GM23338 (cell line): ENCODE results near the gene DDIAS. TPM values are rescaled to one million over a fixed set of nuclear protein-coding genes. Genes with fewer than 3 reads are reported as not detected.

Source experiments
- POLR2AphosphoS5 ChIP-seq: IDR thresholded peaks from 2 replicates; pipeline ENCODE4 v1.6.1; 2016; ENCODE audit warnings: antibody characterized with exemption, low read depth
- ZNF331 ChIP-seq: fragments of 250-450 bp; sonication (Bioruptor Pico); IDR thresholded peaks from 2 replicates; pipeline ENCODE4 v1.5.0; 2020; ENCODE audit warnings: low read depth, mild to moderate bottlenecking, moderate library complexity
- polyA plus RNA-seq: library from polyadenylated mRNA; unstranded; fragments of >200 nt; fragmentation: Nextera tagmentation; extraction: Ambion mirVana; gene quantifications from 2 replicates; pipeline ENCODE4 v1.2.1, GENCODE V29; 2016
- total RNA-seq: library from RNA; depleted of rRNA; stranded (reverse); fragments of >200 nt; shearing (Covaris generic); gene quantifications from 2 replicates; pipeline ENCODE4 v1.2.3, GENCODE V29; 2014
- TF ChIP-seq, protein P1 (sequence below): fragments of 250-450 bp; sonication (Bioruptor Pico); IDR thresholded peaks from 2 replicates; pipeline ENCODE4 v1.5.0; 2020; ENCODE audit warnings: mild to moderate bottlenecking, moderate library complexity
- TF ChIP-seq, protein P2 (sequence below), 2 experiments: fragments of 200-600 bp in 1 of 2; sonication (generic) in 1 of 2; conservative IDR thresholded peaks; 2 replicates each; pipeline versions ENCODE4 v1.5.1 to v1.6.1; 2016 to 2017; ENCODE audit warnings: antibody characterized with exemption in 2 of 2, low read depth in 2 of 2, mild to moderate bottlenecking in 2 of 2, moderate library complexity in 1 of 2
- TF ChIP-seq, protein P3 (sequence below): IDR thresholded peaks from one replicate; pipeline ENCODE4 v1.6.1; 2018; ENCODE audit warnings: antibody characterized with exemption; ENCODE audit not compliant: unreplicated experiment
- TF ChIP-seq, protein P4 (sequence below): IDR thresholded peaks from 2 replicates; pipeline ENCODE4 v1.6.1; 2016; ENCODE audit warnings: antibody characterized with exemption

The DDIAS gene
- total and polyA plus RNA-seq, 2 experiments from 2014 or later: 19.5 to 53.0 TPM

DNA sequence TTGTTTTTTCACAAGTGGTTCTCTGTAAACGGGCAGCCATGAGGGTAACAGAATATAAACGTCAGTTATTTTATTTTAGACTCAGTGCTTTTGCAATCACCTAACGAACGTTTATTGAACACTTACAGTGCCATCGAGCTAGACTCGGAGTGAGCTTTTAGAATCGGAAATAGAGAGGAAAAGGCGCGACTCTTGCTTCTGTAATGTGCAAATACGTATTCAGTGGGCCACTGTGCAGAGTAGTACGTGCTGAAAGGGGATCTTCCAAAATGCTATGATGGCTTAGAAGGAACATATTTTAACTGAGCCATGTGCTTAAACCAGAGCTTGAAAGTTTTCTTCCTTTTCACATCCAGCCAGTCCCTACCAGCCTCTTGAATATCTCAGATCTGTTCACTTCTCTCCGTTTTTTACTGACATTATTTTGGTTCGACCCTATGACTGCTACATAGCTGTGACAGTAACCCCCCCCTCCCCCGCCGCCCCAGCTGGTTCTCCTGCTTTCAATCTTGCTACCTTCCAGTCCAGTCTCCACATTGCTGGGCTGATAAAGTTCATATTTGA is 468 bp downstream of the DDIAS start (continued):
- TF ChIP-seq, protein P1, sequence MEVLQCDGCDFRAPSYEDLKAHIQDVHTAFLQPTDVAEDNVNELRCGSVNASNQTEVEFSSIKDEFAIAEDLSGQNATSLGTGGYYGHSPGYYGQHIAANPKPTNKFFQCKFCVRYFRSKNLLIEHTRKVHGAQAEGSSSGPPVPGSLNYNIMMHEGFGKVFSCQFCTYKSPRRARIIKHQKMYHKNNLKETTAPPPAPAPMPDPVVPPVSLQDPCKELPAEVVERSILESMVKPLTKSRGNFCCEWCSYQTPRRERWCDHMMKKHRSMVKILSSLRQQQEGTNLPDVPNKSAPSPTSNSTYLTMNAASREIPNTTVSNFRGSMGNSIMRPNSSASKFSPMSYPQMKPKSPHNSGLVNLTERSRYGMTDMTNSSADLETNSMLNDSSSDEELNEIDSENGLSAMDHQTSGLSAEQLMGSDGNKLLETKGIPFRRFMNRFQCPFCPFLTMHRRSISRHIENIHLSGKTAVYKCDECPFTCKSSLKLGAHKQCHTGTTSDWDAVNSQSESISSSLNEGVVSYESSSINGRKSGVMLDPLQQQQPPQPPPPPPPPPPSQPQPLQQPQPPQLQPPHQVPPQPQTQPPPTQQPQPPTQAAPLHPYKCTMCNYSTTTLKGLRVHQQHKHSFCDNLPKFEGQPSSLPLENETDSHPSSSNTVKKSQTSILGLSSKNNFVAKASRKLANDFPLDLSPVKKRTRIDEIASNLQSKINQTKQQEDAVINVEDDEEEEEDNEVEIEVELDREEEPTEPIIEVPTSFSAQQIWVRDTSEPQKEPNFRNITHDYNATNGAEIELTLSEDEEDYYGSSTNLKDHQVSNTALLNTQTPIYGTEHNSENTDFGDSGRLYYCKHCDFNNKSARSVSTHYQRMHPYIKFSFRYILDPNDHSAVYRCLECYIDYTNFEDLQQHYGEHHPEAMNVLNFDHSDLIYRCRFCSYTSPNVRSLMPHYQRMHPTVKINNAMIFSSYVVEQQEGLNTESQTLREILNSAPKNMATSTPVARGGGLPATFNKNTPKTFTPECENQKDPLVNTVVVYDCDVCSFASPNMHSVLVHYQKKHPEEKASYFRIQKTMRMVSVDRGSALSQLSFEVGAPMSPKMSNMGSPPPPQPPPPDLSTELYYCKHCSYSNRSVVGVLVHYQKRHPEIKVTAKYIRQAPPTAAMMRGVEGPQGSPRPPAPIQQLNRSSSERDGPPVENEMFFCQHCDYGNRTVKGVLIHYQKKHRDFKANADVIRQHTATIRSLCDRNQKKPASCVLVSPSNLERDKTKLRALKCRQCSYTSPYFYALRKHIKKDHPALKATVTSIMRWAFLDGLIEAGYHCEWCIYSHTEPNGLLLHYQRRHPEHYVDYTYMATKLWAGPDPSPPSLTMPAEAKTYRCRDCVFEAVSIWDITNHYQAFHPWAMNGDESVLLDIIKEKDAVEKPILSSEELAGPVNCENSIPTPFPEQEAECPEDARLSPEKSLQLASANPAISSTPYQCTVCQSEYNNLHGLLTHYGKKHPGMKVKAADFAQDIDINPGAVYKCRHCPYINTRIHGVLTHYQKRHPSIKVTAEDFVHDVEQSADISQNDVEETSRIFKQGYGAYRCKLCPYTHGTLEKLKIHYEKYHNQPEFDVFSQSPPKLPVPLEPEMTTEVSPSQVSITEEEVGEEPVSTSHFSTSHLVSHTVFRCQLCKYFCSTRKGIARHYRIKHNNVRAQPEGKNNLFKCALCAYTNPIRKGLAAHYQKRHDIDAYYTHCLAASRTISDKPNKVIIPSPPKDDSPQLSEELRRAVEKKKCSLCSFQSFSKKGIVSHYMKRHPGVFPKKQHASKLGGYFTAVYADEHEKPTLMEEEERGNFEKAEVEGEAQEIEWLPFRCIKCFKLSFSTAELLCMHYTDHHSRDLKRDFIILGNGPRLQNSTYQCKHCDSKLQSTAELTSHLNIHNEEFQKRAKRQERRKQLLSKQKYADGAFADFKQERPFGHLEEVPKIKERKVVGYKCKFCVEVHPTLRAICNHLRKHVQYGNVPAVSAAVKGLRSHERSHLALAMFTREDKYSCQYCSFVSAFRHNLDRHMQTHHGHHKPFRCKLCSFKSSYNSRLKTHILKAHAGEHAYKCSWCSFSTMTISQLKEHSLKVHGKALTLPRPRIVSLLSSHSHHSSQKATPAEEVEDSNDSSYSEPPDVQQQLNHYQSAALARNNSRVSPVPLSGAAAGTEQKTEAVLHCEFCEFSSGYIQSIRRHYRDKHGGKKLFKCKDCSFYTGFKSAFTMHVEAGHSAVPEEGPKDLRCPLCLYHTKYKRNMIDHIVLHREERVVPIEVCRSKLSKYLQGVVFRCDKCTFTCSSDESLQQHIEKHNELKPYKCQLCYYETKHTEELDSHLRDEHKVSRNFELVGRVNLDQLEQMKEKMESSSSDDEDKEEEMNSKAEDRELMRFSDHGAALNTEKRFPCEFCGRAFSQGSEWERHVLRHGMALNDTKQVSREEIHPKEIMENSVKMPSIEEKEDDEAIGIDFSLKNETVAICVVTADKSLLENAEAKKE (CRISPR knock-in tag): no peak
- TF ChIP-seq, protein P2, sequence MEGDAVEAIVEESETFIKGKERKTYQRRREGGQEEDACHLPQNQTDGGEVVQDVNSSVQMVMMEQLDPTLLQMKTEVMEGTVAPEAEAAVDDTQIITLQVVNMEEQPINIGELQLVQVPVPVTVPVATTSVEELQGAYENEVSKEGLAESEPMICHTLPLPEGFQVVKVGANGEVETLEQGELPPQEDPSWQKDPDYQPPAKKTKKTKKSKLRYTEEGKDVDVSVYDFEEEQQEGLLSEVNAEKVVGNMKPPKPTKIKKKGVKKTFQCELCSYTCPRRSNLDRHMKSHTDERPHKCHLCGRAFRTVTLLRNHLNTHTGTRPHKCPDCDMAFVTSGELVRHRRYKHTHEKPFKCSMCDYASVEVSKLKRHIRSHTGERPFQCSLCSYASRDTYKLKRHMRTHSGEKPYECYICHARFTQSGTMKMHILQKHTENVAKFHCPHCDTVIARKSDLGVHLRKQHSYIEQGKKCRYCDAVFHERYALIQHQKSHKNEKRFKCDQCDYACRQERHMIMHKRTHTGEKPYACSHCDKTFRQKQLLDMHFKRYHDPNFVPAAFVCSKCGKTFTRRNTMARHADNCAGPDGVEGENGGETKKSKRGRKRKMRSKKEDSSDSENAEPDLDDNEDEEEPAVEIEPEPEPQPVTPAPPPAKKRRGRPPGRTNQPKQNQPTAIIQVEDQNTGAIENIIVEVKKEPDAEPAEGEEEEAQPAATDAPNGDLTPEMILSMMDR (conservative IDR thresholded peaks at IDR 0.05; ENCODE audit: low read depth in 2 of 2): no peak
- TF ChIP-seq ZNF331 (CRISPR knock-in tag): no peak
- TF ChIP-seq, protein P3, sequence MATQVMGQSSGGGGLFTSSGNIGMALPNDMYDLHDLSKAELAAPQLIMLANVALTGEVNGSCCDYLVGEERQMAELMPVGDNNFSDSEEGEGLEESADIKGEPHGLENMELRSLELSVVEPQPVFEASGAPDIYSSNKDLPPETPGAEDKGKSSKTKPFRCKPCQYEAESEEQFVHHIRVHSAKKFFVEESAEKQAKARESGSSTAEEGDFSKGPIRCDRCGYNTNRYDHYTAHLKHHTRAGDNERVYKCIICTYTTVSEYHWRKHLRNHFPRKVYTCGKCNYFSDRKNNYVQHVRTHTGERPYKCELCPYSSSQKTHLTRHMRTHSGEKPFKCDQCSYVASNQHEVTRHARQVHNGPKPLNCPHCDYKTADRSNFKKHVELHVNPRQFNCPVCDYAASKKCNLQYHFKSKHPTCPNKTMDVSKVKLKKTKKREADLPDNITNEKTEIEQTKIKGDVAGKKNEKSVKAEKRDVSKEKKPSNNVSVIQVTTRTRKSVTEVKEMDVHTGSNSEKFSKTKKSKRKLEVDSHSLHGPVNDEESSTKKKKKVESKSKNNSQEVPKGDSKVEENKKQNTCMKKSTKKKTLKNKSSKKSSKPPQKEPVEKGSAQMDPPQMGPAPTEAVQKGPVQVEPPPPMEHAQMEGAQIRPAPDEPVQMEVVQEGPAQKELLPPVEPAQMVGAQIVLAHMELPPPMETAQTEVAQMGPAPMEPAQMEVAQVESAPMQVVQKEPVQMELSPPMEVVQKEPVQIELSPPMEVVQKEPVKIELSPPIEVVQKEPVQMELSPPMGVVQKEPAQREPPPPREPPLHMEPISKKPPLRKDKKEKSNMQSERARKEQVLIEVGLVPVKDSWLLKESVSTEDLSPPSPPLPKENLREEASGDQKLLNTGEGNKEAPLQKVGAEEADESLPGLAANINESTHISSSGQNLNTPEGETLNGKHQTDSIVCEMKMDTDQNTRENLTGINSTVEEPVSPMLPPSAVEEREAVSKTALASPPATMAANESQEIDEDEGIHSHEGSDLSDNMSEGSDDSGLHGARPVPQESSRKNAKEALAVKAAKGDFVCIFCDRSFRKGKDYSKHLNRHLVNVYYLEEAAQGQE: no peak
- TF ChIP-seq, protein P4, sequence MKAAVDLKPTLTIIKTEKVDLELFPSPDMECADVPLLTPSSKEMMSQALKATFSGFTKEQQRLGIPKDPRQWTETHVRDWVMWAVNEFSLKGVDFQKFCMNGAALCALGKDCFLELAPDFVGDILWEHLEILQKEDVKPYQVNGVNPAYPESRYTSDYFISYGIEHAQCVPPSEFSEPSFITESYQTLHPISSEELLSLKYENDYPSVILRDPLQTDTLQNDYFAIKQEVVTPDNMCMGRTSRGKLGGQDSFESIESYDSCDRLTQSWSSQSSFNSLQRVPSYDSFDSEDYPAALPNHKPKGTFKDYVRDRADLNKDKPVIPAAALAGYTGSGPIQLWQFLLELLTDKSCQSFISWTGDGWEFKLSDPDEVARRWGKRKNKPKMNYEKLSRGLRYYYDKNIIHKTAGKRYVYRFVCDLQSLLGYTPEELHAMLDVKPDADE: no peak
- TF ChIP-seq POLR2AphosphoS5: no peak
